Peyer's patch (tissue), 4 donors: ENCODE measurements around the gene BCL2L2. TPM values are rescaled to one million over a fixed set of nuclear protein-coding genes. Genes with fewer than 3 reads are reported as not detected.

Experiments
- DNase-seq, 3 donors: peaks; one replicate each; pipeline ENCODE4 v3.0.0-alpha.2; 2017 to 2019
- H3K27ac ChIP-seq, 4 donors: fragments of 200-600 bp; sonication (generic); one replicate each; pipeline ENCODE4 v1.5.1; 2016 to 2019
- H3K27me3 ChIP-seq, 2 donors: fragments of 200-600 bp; sonication (generic); one replicate each; pipeline ENCODE4 v1.5.1; 2019
- H3K36me3 ChIP-seq, 3 donors: fragments of 200-600 bp; sonication (generic); one replicate each; pipeline ENCODE4 v1.5.1; 2016 to 2019
- H3K4me1 ChIP-seq, 4 donors: fragments of 200-600 bp; sonication (generic); one replicate each; pipeline ENCODE4 v1.5.1; 2016 to 2019
- H3K4me3 ChIP-seq, 4 donors: fragments of 200-600 bp; sonication (generic); 1 replicate in 3 of 4; 2 replicates in 1 of 4; pipeline ENCODE4 v1.5.1; 2016 to 2019; ENCODE audit warnings: mild to moderate bottlenecking in 1 of 4
- H3K9me3 ChIP-seq, 4 donors: fragments of 200-600 bp; sonication (generic); one replicate each; pipeline ENCODE4 v1.5.1; 2016 to 2019; ENCODE audit warnings: mild to moderate bottlenecking in 1 of 4
- CTCF ChIP-seq, 6 experiments: fragments of 450-650 bp in 4 of 6; fragments of 200-600 bp in 2 of 6; sonication (generic) in 1 of 6; IDR thresholded peaks; one replicate each; pipeline ENCODE4 v1.5.1; 2017 to 2019; ENCODE audit warnings: antibody characterized with exemption in 6 of 6, mild to moderate bottlenecking in 3 of 6, moderate library complexity in 1 of 6
- POLR2A ChIP-seq, 2 donors: fragments of 450-650 bp; IDR thresholded peaks; one replicate each; pipeline ENCODE4 v1.5.1; 2017; ENCODE audit warnings: antibody characterized with exemption in 2 of 2, mild to moderate bottlenecking in 2 of 2, moderate library complexity in 2 of 2
- total RNA-seq, 4 donors: library from RNA; depleted of rRNA; stranded (reverse); fragments of >200 nt; gene quantifications; one replicate each; pipeline ENCODE4 v1.1.0, GENCODE V29; 2016

The BCL2L2 gene
- total RNA-seq, 4 donors from 2014 or later = 29.9 to 43.1 (median 32.0) TPM

- Histone ChIP-seq H3K4me3 (no peak overlapping the region), H3K27me3 (peaks cover 0 to 5% of the 10 kb centered on the region in 2 donors), H3K9me3 (no peaks in the 10 kb centered on the region), H3K36me3 (no peaks in the 10 kb centered on the region), H3K4me1 (peaks cover 0 to 16% (median 6%) of the 10 kb centered on the region in 4 donors), H3K27ac (no peak overlapping the region)
- peak in 1 of 3 donors; percentile 6 for DNase-seq
- TF ChIP-seq POLR2A (IDR thresholded peaks at IDR 0.05) = no peak
Measured at GRCh38 chr14:23356662-23357061, 50.0 kb downstream of the BCL2L2 start.

GRCh38 chr14:23357261-23357660 lies 50.6 kb downstream of the BCL2L2 start:
- H3K27ac ChIP-seq = no peak overlapping the region
- peaks cover 0 to 16% (median 3%) of the 10 kb centered on the region in 4 donors for H3K4me1 ChIP-seq
- peak in 1 of 3 donors; percentile 36 for DNase-seq
- TF ChIP-seq CTCF (IDR thresholded peaks at IDR 0.05) = no peak
- no peak for TF ChIP-seq POLR2A (IDR thresholded peaks at IDR 0.05)
- no peaks in the 10 kb centered on the region for H3K36me3 ChIP-seq
- H3K27me3 ChIP-seq = no peaks in the 10 kb centered on the region
- no peak overlapping the region for H3K4me3 ChIP-seq
- no peaks in the 10 kb centered on the region for H3K9me3 ChIP-seq

GRCh38 chr14:23358042-23358441 lies 51.4 kb downstream of the BCL2L2 start:
- no peak for TF ChIP-seq POLR2A (IDR thresholded peaks at IDR 0.05)
- TF ChIP-seq CTCF (IDR thresholded peaks at IDR 0.05) = no peak
- H3K36me3 ChIP-seq = no peaks in the 10 kb centered on the region
- H3K27me3 ChIP-seq = no peaks in the 10 kb centered on the region
- H3K27ac ChIP-seq = no peak overlapping the region
- H3K9me3 ChIP-seq = no peaks in the 10 kb centered on the region
- H3K4me3 ChIP-seq = no peak overlapping the region
- H3K4me1 ChIP-seq = peaks cover 0 to 10% (median 0%) of the 10 kb centered on the region in 4 donors
- DNase-seq = peak in 1 of 3 donors; percentile 10

GRCh38 chr14:23358553-23359166 lies 52.0 kb downstream of the BCL2L2 start:
- Histone ChIP-seq H3K36me3 (no peaks in the 10 kb centered on the region), H3K27ac (no peak overlapping the region)

GRCh38 chr14:23359167-23359626 lies 52.6 kb downstream of the BCL2L2 start:
- Histone ChIP-seq H3K4me3 (no peak overlapping the region), H3K4me1 (peaks cover 0 to 9% (median 0%) of the 10 kb centered on the region in 4 donors), H3K9me3 (no peaks in the 10 kb centered on the region), H3K36me3 (no peaks in the 10 kb centered on the region), H3K27me3 (no peaks in the 10 kb centered on the region), H3K27ac (no peak overlapping the region)
- DNase-seq = peak in 1 of 3 donors; percentile 27
- TF ChIP-seq POLR2A (IDR thresholded peaks at IDR 0.05) = no peak
- no peak for TF ChIP-seq CTCF (IDR thresholded peaks at IDR 0.05)

More at GRCh38 chr14:23358553-23359166, 52.0 kb downstream of the BCL2L2 start:
- H3K27me3 ChIP-seq = no peaks in the 10 kb centered on the region
- peak in 1 of 3 donors; percentile 26 for DNase-seq
- peaks cover 0 to 9% (median 0%) of the 10 kb centered on the region in 4 donors for H3K4me1 ChIP-seq
- H3K4me3 ChIP-seq = no peak overlapping the region
- TF ChIP-seq POLR2A (IDR thresholded peaks at IDR 0.05) (no peak), CTCF (IDR thresholded peaks at IDR 0.05) (no peak)
- H3K9me3 ChIP-seq = no peaks in the 10 kb centered on the region

- H3K27ac ChIP-seq = no peak overlapping the region
- no peaks in the 10 kb centered on the region for H3K9me3 ChIP-seq
- H3K27me3 ChIP-seq = no peaks in the 10 kb centered on the region
- H3K4me3 ChIP-seq = no peak overlapping the region
- H3K36me3 ChIP-seq = no peaks in the 10 kb centered on the region
- TF ChIP-seq POLR2A (IDR thresholded peaks at IDR 0.05) = no peak
- TF ChIP-seq CTCF (IDR thresholded peaks at IDR 0.05) = no peak
- DNase-seq = no peak
- peaks cover 0 to 9% (median 0%) of the 10 kb centered on the region in 4 donors for H3K4me1 ChIP-seq
Measured at GRCh38 chr14:23359722-23360447, 53.3 kb downstream of the BCL2L2 start.
